Activated T-cell treated with anti-CD3 and anti-CD28 coated beads for 24 hours (primary cell): Measurements from ENCODE around the gene BCKDHB.

Experiments
- DNase-seq: peaks from one replicate; pipeline ENCODE4 v3.0.0-alpha.2; 2020; ENCODE audit warnings: low read depth

BCKDHB gene

DNA sequence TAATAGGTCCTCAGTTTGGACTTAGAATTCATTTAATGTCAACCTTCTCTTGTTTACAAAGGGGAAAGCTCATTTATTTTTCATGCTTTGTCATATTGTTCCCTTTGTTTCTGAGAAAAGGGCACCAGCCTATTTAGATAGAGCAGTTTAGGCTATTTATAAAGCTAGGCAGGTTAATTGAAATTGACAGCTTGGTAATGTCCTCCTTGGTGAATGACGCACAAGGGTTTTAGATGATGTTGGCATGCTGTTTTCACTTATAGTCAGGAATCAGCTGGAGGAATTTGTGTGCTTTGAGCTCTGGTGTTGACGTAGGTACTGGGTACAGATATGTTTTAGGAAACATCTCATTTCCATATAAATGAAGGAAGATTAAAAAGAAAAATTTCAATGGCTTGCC, 45.2 kb downstream of the BCKDHB start:
- DNase-seq = no peak

- no peak for DNase-seq
These were observed 47.7 kb downstream of the BCKDHB start for GRCh38 chr6:80154160-80154559.

DNA sequence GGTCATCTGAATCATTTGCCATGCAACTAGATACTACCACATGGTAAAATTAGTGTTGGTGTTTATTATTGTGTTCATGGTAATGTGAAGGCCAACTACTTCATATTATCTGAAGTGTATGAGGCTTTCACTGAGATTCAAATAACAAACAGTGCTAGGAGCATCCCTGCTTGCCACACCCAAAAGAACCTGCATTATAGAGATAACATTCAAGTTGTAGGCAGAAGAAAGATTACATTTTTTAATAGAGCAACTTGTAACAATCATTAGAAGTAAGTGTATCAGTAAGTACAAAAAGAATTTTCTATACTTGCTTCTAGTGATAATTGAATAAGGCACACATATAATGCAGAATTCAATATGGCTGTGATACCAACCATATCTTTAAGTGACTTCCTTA, 49.8 kb downstream of the BCKDHB start:
- DNase-seq = no peak

GRCh38 chr6:80158478-80158989, 52.1 kb downstream of the BCKDHB start:
- DNase-seq = no peak

GRCh38 chr6:80161434-80161833, 55.0 kb downstream of the BCKDHB start:
- no peak for DNase-seq

GRCh38 chr6:80163754-80164187, 57.3 kb downstream of the BCKDHB start:
- DNase-seq = no peak

DNA sequence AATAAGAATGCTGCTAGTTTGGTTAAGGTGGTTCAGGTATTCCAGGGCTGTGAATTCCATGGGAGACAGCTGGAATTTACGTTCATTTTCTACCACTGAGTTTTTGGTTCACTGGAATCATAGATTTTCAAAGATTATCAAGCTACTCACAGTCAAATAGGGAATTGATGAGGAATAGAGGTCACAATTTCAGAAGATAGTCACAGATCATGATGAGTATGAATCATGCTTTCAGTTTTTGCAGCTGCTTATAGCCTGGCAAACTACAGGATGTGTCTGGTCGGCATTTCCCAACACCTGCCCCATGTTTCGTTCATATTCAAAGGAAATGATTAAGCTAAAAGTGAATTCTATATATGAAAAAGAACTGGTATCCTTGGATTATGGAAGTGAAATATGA, 58.7 kb downstream of the BCKDHB start:
- DNase-seq = no peak

DNA sequence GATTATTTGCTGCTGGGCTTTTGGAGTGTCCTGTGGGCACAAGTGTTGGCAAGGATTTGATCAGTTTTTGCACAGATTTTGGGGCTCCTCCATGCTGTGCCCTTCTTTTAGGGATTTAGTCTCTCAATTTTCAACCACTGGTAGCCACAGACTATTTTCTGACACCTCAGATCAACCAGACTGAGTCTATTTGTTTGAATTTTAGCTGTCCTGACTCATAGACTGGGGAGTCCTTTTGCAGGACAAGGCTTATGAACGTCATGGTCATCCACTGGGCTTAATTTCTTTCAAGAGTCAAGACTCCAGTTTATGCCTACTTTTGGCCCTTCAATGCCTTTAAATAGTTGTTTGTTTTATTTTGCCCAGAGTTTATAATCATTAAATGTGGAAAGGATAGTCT, 59.3 kb downstream of the BCKDHB start:
- DNase-seq = no peak

- no peak for DNase-seq
These were observed 64.0 kb downstream of the BCKDHB start for GRCh38 chr6:80170433-80170832.

- DNase-seq = no peak
These were observed 66.9 kb downstream of the BCKDHB start for GRCh38 chr6:80173411-80173810.

DNA sequence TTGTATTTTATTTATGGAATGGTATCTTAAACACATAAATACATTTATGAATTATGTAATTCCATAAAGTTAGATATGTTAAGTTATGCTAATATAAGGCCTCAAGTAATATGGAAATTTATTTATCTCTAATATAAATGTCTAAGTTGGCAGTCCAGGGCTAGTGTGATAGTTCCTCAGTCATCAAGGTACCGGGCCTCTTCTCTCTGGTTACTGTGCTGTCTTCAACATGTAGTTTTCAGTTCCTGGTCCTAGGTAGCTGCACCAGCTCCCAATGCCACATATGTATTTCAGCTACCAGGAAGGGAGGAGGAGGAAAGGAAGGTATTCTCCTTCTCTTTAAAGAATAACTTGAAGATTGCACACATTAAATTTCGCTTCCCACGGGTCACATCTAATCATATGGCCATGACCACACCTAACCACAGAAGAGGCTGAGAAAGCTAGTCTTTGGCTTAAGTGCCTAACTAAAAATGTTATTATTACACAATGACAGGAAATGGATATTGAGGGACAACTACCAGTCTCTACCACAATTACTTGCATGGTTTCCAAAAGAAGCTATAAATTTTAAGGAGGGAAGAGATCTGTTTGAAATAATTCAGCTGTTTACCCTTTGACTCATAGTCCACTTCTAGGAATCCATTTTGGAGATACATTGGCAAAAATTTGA, 68.6 kb downstream of the BCKDHB start:
- DNase-seq = no peak

DNA sequence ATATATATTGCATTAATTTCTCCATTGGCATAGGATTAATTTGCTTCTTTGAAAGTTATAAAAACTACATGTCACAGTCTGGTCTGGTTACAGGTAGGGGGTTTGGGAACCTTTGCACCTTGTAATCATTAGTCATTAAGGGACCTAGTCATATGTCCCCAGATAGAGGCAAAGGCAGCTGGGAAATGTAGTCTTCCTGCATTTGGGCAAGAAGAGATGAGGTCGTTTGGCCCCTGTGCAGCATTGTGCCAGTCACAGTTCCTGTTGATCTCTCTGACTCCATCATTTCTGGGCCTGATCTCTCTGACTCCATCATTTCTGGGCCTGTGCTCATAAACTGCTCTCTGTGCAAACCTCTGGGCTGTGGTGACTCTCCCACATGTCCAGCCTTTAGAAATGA, 73.2 kb downstream of the BCKDHB start:
- DNase-seq = no peak

DNA sequence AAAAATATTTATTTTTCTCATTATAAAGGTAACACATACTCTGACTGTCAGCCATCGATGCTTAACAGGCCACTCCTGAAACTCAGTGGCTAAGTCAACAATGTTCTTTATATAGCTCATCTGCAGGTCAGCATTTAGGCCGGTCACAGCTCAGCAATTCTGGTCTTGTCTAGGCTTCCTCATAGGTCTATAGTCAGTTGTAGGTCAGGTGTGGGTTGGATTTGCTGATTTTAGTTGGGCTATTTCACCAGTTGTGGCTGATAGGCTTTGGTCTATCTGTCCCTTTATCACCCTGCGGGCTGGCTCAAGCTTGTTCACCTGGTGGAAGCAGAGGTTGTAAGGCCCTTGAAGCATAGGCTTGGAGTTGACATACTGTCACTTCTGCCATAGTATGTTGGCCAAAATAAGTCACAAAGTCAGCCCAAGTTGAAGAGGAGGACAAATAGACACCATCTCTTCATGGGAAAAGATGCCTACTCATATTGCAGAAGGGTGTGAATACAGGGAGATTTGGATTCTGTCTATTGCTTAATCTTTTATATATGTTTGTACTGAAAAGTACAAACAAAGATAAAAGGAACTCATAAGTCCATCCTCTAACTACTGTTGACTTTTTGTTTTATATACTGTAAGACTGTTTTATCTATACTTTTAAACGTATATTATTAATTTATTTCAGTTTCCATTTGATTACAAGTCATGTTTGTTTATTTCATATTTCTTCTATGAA, 75.0 kb downstream of the BCKDHB start:
- DNase-seq = no peak

DNA sequence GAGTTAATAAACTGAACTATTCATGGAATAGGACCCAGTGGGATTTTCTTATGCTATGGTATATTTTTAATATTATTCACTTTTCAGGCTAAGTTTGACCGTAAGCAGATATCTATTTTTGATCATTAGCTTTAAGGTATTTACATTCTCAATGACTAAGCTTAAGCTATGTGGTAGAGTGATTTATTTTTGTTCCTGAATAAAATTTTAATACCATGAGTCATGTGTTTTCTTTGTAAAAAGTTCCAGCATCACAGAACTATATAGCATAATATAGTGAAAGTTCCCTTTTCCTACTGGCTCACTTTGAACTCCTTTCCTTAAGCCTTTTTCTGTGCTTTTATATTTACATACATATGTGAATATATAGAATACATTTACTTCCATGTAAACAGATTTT, 75.8 kb downstream of the BCKDHB start:
- no peak for DNase-seq

GRCh38 chr6:80183019-80183795, 76.7 kb downstream of the BCKDHB start:
- DNase-seq = no peak

- DNase-seq = no peak
These were observed 79.0 kb downstream of the BCKDHB start for GRCh38 chr6:80185492-80185891.

- DNase-seq = no peak
These were observed 79.6 kb downstream of the BCKDHB start for GRCh38 chr6:80186082-80186481.

GRCh38 chr6:80196906-80197305, 90.4 kb downstream of the BCKDHB start:
- DNase-seq = no peak

DNA sequence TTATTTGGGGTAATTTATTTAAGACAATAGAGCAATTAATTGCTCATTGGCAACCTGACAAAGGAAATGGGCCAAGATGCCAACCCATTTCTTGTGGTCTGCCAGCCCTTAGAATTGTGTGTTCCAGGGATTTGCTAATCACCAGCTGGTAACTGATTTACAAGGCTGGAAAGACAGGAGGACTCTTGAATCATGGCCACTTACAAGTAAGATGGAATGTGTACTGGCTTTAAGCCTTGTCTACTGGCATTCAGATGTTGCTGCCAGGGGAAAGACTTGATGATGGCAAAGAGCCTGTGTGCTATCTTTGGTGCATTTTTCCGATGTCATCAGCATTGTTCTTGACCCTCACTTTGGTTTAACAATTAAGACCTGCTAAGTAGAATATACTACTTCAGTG, 91.0 kb downstream of the BCKDHB start:
- DNase-seq = no peak

DNA sequence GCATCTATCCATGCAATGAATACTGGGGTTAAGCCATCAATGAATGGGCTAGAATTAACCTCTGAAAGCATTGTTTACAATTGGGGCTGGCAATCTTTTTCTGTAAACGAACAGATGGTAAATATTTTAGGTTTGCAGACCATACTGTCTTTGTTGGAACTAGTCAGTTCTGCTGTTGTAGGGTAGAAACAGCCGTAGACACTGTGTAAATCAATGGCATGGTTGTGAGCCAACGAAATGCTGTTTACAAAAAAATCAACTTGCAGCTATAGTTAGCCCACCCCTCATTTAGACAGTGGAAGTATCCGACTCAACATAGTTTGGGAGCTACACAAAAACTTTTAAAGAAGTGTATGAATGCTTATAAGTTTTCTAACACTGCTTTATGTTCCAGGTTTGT, 91.5 kb downstream of the BCKDHB start:
- DNase-seq = no peak

GRCh38 chr6:80203283-80203682, 96.8 kb downstream of the BCKDHB start:
- DNase-seq = no peak

DNA sequence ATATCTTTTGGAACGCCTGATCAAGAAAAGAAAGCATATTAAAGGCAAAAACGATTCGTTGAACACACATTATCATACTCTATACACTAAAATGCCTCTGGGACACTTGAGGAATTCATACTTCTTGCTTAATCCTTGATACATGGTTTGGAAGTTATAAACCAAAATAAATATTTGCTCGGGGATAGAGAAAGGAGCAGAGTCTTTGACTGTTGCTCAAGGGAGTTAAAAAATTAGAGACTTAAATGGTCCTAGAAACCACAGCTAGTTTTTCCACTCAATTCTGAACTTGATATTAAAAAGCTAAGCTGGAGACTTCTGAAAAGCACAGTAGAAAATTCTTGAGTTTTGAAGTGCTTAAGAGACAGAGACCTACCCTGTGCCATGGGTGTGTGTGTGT, 98.9 kb downstream of the BCKDHB start:
- no peak for DNase-seq

DNA sequence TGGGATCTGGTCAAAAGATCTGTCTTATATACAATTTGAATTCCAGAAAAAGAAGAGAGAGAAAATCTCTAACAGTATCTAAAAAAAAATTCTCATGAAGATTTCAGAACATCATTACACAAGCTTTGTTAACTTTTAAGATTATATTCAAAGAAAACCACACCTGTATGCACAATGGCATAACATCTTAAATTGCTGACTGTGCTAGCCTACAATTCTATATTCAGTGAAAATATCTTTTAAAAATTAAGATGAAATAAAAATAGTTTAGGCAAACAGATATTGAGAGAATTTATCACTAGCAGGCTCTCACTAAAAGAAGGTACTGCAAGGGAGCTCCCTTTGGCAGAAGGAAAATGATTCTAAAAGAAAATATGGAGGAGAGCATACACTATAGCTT, 100.3 kb downstream of the BCKDHB start:
- DNase-seq = no peak
